ENCODE results near the gene SPATA31C1. TPM values are rescaled to one million over a fixed set of nuclear protein-coding genes. Genes with fewer than 3 reads are reported as not detected.

Gene SPATA31C1
- total RNA-seq, 6 experiments from 2014 or later = not detected

GRCh38 chr9:87890837-87891236 is 26.9 kb upstream of the SPATA31C1 start:
- Histone ChIP-seq H3K36me3 (no peaks in the 10 kb centered on the region), H3K4me3 (no peak overlapping the region), H3K27ac (no peak overlapping the region), H3K9me3 (no peaks in the 10 kb centered on the region), H3K27me3 (no peaks in the 10 kb centered on the region), H3K4me1 (no peaks in the 10 kb centered on the region)
- TF ChIP-seq CTCF (IDR thresholded peaks at IDR 0.05) (no peak), POLR2A (IDR thresholded peaks at IDR 0.05) (no peak)
- no peak for ATAC-seq
- intact Hi-C loops (cut with DNase I) = no loop called here
- DNase-seq = no peak
- WGBS (ENCODE audit: insufficient coverage, low coverage, low lambda C conversion rate, missing lambda C conversion rate) = 85% methylated on average over 9 of the region's 10 CpGs

GRCh38 chr9:87891754-87892153 is 26.0 kb upstream of the SPATA31C1 start:
- Histone ChIP-seq H3K9me3 (no peaks in the 10 kb centered on the region), H3K27ac (no peak overlapping the region), H3K4me1 (no peaks in the 10 kb centered on the region), H3K4me3 (no peak overlapping the region), H3K36me3 (no peaks in the 10 kb centered on the region), H3K27me3 (no peaks in the 10 kb centered on the region)
- intact Hi-C loops (cut with DNase I) = no loop called here
- no peak for ATAC-seq
- TF ChIP-seq CTCF (IDR thresholded peaks at IDR 0.05) (no peak), POLR2A (IDR thresholded peaks at IDR 0.05) (no peak)
- no peak for DNase-seq
- 90% methylated on average over 6 of the region's 6 CpGs for WGBS (ENCODE audit: insufficient coverage, low coverage, low lambda C conversion rate, missing lambda C conversion rate)

- H3K9me3 ChIP-seq = no peaks in the 10 kb centered on the region
- no peak overlapping the region for H3K27ac ChIP-seq
- no peaks in the 10 kb centered on the region for H3K4me1 ChIP-seq
- H3K4me3 ChIP-seq = no peak overlapping the region
- WGBS (ENCODE audit: insufficient coverage, low coverage, low lambda C conversion rate, missing lambda C conversion rate) = 80% methylated on average over 4 of the region's 4 CpGs
- intact Hi-C loops (cut with DNase I) = no loop called here
- no peaks in the 10 kb centered on the region for H3K36me3 ChIP-seq
- no peaks in the 10 kb centered on the region for H3K27me3 ChIP-seq
- ATAC-seq = no peak
- TF ChIP-seq CTCF (IDR thresholded peaks at IDR 0.05) = no peak
- no peak for TF ChIP-seq POLR2A (IDR thresholded peaks at IDR 0.05)
- no peak for DNase-seq
Measured at GRCh38 chr9:87892956-87893355, 24.8 kb upstream of the SPATA31C1 start.

GRCh38 chr9:87894998-87895625 is 22.6 kb upstream of the SPATA31C1 start:
- no peak for TF ChIP-seq CTCF (IDR thresholded peaks at IDR 0.05)
- ATAC-seq (no peak), DNase-seq (no peak)
- Histone ChIP-seq H3K4me3 (no peak overlapping the region), H3K27ac (no peak overlapping the region), H3K4me1 (no peaks in the 10 kb centered on the region), H3K36me3 (no peaks in the 10 kb centered on the region), H3K27me3 (no peaks in the 10 kb centered on the region), H3K9me3 (no peaks in the 10 kb centered on the region)
- 82% methylated on average over 4 of the region's 4 CpGs for WGBS (ENCODE audit: insufficient coverage, low coverage, low lambda C conversion rate, missing lambda C conversion rate)
- intact Hi-C loops (cut with DNase I) = no loop called here

- Histone ChIP-seq H3K27ac (no peak overlapping the region), H3K36me3 (no peaks in the 10 kb centered on the region), H3K9me3 (no peaks in the 10 kb centered on the region), H3K27me3 (no peaks in the 10 kb centered on the region), H3K4me1 (no peaks in the 10 kb centered on the region), H3K4me3 (no peak overlapping the region)
- ATAC-seq (no peak), DNase-seq (no peak)
- TF ChIP-seq CTCF (IDR thresholded peaks at IDR 0.05) = no peak
- TF ChIP-seq POLR2A (IDR thresholded peaks at IDR 0.05) = no peak
- intact Hi-C loops (cut with DNase I) = no loop called here
Measured at GRCh38 chr9:87896891-87897290, 20.9 kb upstream of the SPATA31C1 start.
